GM19035 (cell line): ENCODE measurements around the gene CLCN2.

Experiments used
- ATAC-seq: cut with Tn5 transposase; IDR thresholded peaks from one replicate; pipeline ENCODE4 v1.9.1; 2021; ENCODE audit not compliant: unreplicated experiment

The CLCN2 gene

DNA sequence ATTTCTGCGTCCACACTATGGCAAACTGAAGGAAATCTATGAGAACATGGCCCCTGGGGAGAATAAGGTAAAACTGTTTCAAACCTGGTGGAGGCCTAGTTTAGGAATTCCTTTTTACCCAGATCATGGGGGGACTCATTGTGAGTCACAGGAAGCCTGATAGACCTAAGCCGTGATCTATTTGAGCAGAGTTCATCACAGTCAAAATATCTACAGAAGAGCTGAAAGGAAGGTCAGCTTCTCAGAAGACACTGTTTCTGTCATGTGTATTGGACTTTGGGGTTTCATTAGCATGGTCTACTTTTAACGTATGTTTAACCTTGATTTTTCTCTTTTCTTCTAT is 61.1 kb downstream of the CLCN2 start:
- ATAC-seq, result no peak

- no peak for ATAC-seq
Observed at GRCh38 chr3:184299488-184300377, 61.7 kb downstream of the CLCN2 start.

DNA sequence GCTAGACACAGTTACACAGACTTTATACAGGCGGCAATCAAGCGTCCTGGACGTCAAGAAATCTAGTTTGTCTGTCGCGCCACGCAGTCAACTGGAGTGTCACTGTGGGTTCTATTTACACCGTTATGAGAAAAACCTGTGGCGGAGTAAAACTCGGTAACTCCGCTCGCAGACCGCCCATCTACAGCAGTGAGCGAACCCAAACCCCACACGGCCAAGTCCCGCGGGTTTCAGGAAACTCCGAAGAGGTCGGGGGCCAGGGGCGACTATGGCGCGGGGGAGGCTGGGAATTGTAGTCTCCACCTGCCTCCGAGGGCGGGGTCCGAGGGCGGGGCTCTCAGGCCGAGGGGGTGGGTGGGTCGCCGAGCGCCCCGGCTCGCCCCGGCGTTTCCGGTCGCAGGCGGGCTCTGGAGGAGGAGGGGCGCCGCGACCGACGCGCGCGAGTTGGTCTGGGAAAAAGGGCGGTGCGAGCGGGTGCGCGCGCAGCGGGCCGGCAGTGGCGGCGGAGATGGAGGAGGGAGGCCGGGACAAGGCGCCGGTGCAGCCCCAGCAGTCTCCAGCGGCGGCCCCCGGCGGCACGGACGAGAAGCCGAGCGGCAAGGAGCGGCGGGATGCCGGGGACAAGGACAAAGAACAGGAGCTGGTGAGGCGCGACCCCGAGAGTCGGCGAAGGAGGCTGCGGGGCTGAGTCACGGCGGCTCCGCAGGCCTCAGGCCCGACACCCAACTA is 62.5 kb downstream of the CLCN2 start, which contains the start of gene PSMD2:
Gene PSMD2, plus strand, starts transcription at position 483 of the 729 bp plus-strand sequence. Its CDS starts 26 bp downstream, at position 509.
- peak; percentile 93 for ATAC-seq

GRCh38 chr3:184296616-184297015 is 64.8 kb downstream of the CLCN2 start:
- no peak for ATAC-seq
